Stimulated activated CD4-positive, alpha-beta T cell treated with anti-CD3 and anti-CD28 coated beads, Interleukin-4, amount 100 ng/mL, for 4 hours (primary cell): ENCODE results near the gene PCP4L1.
"Not testable (repeated sequence)": the region's sequence is repeated elsewhere in the genome, so short reads cannot be mapped to it uniquely, and the experiment has no call there.

Experiments used
- DNase-seq, 2 experiments: peaks; one replicate each; pipeline ENCODE4 v3.0.0-alpha.2; 2020

PCP4L1 gene

GRCh38 chr1:161258439-161259344 is at the start of gene PCP4L1:
Gene PCP4L1 (plus strand): TSS chr1:161258745. CDS start chr1:161258975, 230 bp downstream.
- peak; percentile 20 to 39 for DNase-seq

GRCh38 chr1:161209790-161210409 is 48.6 kb upstream of the PCP4L1 start:
- peak; percentile 58 to 63 for DNase-seq

GRCh38 chr1:161214369-161214768 is 44.2 kb upstream of the PCP4L1 start:
- no peak for DNase-seq

- DNase-seq = no peak
These were observed 43.5 kb upstream of the PCP4L1 start, which contains the start of gene FCER1G for GRCh38 chr1:161215076-161215475. Gene FCER1G (plus strand): TSS chr1:161215295. CDS start chr1:161215322, 27 bp downstream.

- no peak for DNase-seq
These were observed 41.4 kb upstream of the PCP4L1 start for GRCh38 chr1:161216945-161217712.

GRCh38 chr1:161217831-161218230 is 40.7 kb upstream of the PCP4L1 start:
- no peak for DNase-seq

GRCh38 chr1:161218301-161219077 is 40.1 kb upstream of the PCP4L1 start:
- DNase-seq = no peak

- no peak for DNase-seq
These were observed 39.3 kb upstream of the PCP4L1 start for GRCh38 chr1:161219078-161219892.

- no peak for DNase-seq
These were observed 38.5 kb upstream of the PCP4L1 start for GRCh38 chr1:161220002-161220401.

GRCh38 chr1:161222175-161223019 is 36.1 kb upstream of the PCP4L1 start:
- no peak for DNase-seq

- no peak for DNase-seq
These were observed 34.5 kb upstream of the PCP4L1 start for GRCh38 chr1:161223805-161224694.

- DNase-seq = not testable (repeated sequence)
These were observed 33.9 kb upstream of the PCP4L1 start for GRCh38 chr1:161224695-161225087.

- no peak for DNase-seq
These were observed 33.4 kb upstream of the PCP4L1 start for GRCh38 chr1:161225178-161225533.

- peak; percentile 75 to 93 for DNase-seq
These were observed 32.8 kb upstream of the PCP4L1 start, which contains the start of gene TOMM40L for GRCh38 chr1:161225534-161226319. Gene TOMM40L (plus strand): TSS chr1:161226060. CDS start chr1:161226490, 430 bp downstream.

GRCh38 chr1:161226320-161226711 is 32.2 kb upstream of the PCP4L1 start:
- DNase-seq = no peak

- DNase-seq = no peak
These were observed 31.8 kb upstream of the PCP4L1 start for GRCh38 chr1:161226759-161227158.

- peak; percentile 80 to 88 for DNase-seq
These were observed 31.2 kb upstream of the PCP4L1 start for GRCh38 chr1:161227196-161227871.

- no peak for DNase-seq
These were observed 30.5 kb upstream of the PCP4L1 start for GRCh38 chr1:161228032-161228431.
